MV-4-11 (cell line): ENCODE results near the gene GJA4.

Experiments used
- DNase-seq: peaks from one replicate; lab custom pipeline; 2025; lab: John Stamatoyannopoulos, UW

The GJA4 gene

GRCh38 chr1:34792868-34793727 lies at the start of gene GJA4:
TSS of gene GJA4 (plus strand) at chr1:34792999. CDS start at chr1:34794214, 1,215 bp downstream.
- DNase-seq, result no peak

GRCh38 chr1:34743775-34744174 lies 49.0 kb upstream of the GJA4 start:
- no peak for DNase-seq

- DNase-seq, result no peak
Observed at GRCh38 chr1:34744851-34745250, 47.9 kb upstream of the GJA4 start.

- DNase-seq, result no peak
Observed at GRCh38 chr1:34745666-34746065, 47.1 kb upstream of the GJA4 start.

GRCh38 chr1:34746101-34746500 lies 46.7 kb upstream of the GJA4 start:
- no peak for DNase-seq

- DNase-seq, result no peak
Observed at GRCh38 chr1:34746785-34747637, 45.8 kb upstream of the GJA4 start.

- no peak for DNase-seq
Observed at GRCh38 chr1:34747638-34747941, 45.2 kb upstream of the GJA4 start.

GRCh38 chr1:34749992-34750391 lies 42.8 kb upstream of the GJA4 start:
- DNase-seq, result no peak

GRCh38 chr1:34750610-34751009 lies 42.2 kb upstream of the GJA4 start:
- no peak for DNase-seq

GRCh38 chr1:34753163-34753562 lies 39.6 kb upstream of the GJA4 start:
- no peak for DNase-seq

GRCh38 chr1:34754964-34755637 lies 37.7 kb upstream of the GJA4 start, which contains the start of gene GJB5:
TSS of gene GJB5 (plus strand) at chr1:34755047. CDS start at chr1:34757331, 2,284 bp downstream.
- DNase-seq, result no peak

GRCh38 chr1:34755961-34756360 lies 36.8 kb upstream of the GJA4 start:
- DNase-seq, result no peak

GRCh38 chr1:34757386-34757785 lies 35.4 kb upstream of the GJA4 start:
- no peak for DNase-seq

GRCh38 chr1:34758751-34759150 lies 34.0 kb upstream of the GJA4 start:
- DNase-seq, result no peak

GRCh38 chr1:34759503-34760357 lies 33.1 kb upstream of the GJA4 start, which contains the start of gene GJB4:
TSS of gene GJB4 (plus strand) at chr1:34759740. CDS start at chr1:34761255, 1,515 bp downstream.
- no peak for DNase-seq

- DNase-seq, result no peak
Observed at GRCh38 chr1:34761176-34761761, 31.5 kb upstream of the GJA4 start.

- DNase-seq, result no peak
Observed at GRCh38 chr1:34761776-34762307, 31.0 kb upstream of the GJA4 start.

GRCh38 chr1:34762474-34763141 lies 30.2 kb upstream of the GJA4 start:
- DNase-seq, result no peak

- DNase-seq, result no peak
Observed at GRCh38 chr1:34763142-34763781, 29.5 kb upstream of the GJA4 start.

- DNase-seq, result no peak
Observed at GRCh38 chr1:34768856-34769255, 23.9 kb upstream of the GJA4 start.
